H1 (cell line): ENCODE data around the gene FANCL. TPM values are rescaled to one million over a fixed set of nuclear protein-coding genes. Genes with fewer than 3 reads are reported as not detected.
"Not testable (repeated sequence)": the region's sequence is repeated elsewhere in the genome, so short reads cannot be mapped to it uniquely, and the experiment has no call there.

Experiments
- CTCF ChIA-PET: fragments of 300-600 bp; sonication (Branson Sonifier 250); formaldehyde crosslinking; loops from one replicate; lab custom pipeline; 2021; ENCODE audit not compliant: partially characterized antibody; lab: Charles Lee
- POLR2A ChIA-PET: fragments of 300-600 bp; sonication (Branson Sonifier 250); formaldehyde crosslinking; loops from one replicate; lab custom pipeline; 2021; ENCODE audit warnings: inconsistent platforms; ENCODE audit not compliant: partially characterized antibody; lab: Charles Lee
- DNase-seq, 2 experiments: peaks; one replicate each; pipeline versions ENCODE4 v3.0.0 to v3.0.0-alpha.2; 2010 to 2022; ENCODE audit warnings: low spot score in 2 of 2, low read depth in 1 of 2, mixed read lengths in 1 of 2
- FAIRE-seq: peaks from 2 replicates; lab custom pipeline; 2011; peaks lifted over from hg19 to GRCh38; lab: Jason Lieb, UNC
- H2AFZ ChIP-seq: 2 replicates; pipeline ENCODE4 v1.8.1; 2012; ENCODE audit warnings: low read length, inconsistent platforms
- H2AK5ac ChIP-seq: 2 replicates; pipeline ENCODE4 v1.6.1; 2013; ENCODE audit warnings: low read depth, low read length
- H2BK120ac ChIP-seq: replicated peaks from 2 replicates; pipeline ENCODE3; 2013; ENCODE audit warnings: low read depth, low read length, inconsistent platforms
- H2BK12ac ChIP-seq: 2 replicates; pipeline ENCODE4 v1.6.1; 2013; ENCODE audit warnings: low read depth, low read length
- H2BK15ac ChIP-seq: 2 replicates; pipeline ENCODE4 v1.6.1; 2013; ENCODE audit warnings: low read length
- H2BK20ac ChIP-seq: 2 replicates; pipeline ENCODE4 v1.6.1; 2013; ENCODE audit warnings: low read length
- H2BK5ac ChIP-seq: 2 replicates; pipeline ENCODE4 v1.6.1; 2013; ENCODE audit warnings: low read depth, low read length
- H3K14ac ChIP-seq: 2 replicates; pipeline ENCODE4 v1.6.1; 2013; ENCODE audit warnings: inconsistent platforms; ENCODE audit not compliant: insufficient read length
- H3K18ac ChIP-seq: 2 replicates; pipeline ENCODE4 v1.6.1; 2013; ENCODE audit warnings: low read length; ENCODE audit errors: extremely low read depth
- H3K23ac ChIP-seq: 2 replicates; pipeline ENCODE4 v1.6.1; 2013; ENCODE audit warnings: inconsistent platforms; ENCODE audit not compliant: insufficient read length
- H3K23me2 ChIP-seq: 2 replicates; pipeline ENCODE4 v1.6.1; 2013; ENCODE audit warnings: low read depth, low read length
- H3K27ac ChIP-seq: 2 replicates; pipeline ENCODE4 v1.6.1; 2011; ENCODE audit warnings: low read depth, low read length, inconsistent platforms
- H3K27me3 ChIP-seq, 4 experiments: replicated peaks in 1 of 4; 1 replicate in 1 of 4; 2 replicates in 3 of 4; pipeline versions ENCODE4 v1.6.1 to v1.8.1; 2011 to 2013; ENCODE audit warnings: low read length in 3 of 4, mild to moderate bottlenecking in 3 of 4, inconsistent platforms in 2 of 4, mixed read lengths in 2 of 4, moderate library complexity in 1 of 4; ENCODE audit not compliant: control insufficient read depth in 3 of 4, insufficient read depth in 3 of 4; ENCODE audit errors: extremely low read depth in 1 of 4
- H3K36me3 ChIP-seq, 4 experiments: 2 replicates each; pipeline versions ENCODE4 v1.6.1 to v1.8.1; 2011 to 2013; ENCODE audit warnings: mild to moderate bottlenecking in 4 of 4, low read length in 3 of 4, moderate library complexity in 2 of 4, control low read depth in 1 of 4, inconsistent platforms in 1 of 4; ENCODE audit not compliant: insufficient read depth in 4 of 4, control insufficient read depth in 2 of 4
- H3K4ac ChIP-seq: replicated peaks from 2 replicates; pipeline ENCODE3; 2013; ENCODE audit warnings: low read length, low read depth, mixed read lengths, inconsistent platforms; ENCODE audit not compliant: insufficient read length
- H3K4me1 ChIP-seq, 4 experiments: replicated peaks in 1 of 4; 1 replicate in 1 of 4; 2 replicates in 3 of 4; pipeline versions ENCODE4 v1.6.1 to v1.8.1; 2011 to 2013; ENCODE audit warnings: low read length in 3 of 4, inconsistent platforms in 2 of 4, mixed read lengths in 1 of 4; ENCODE audit not compliant: insufficient read depth in 4 of 4, control insufficient read depth in 3 of 4
- H3K4me2 ChIP-seq, 2 experiments: 2 replicates each; pipeline versions ENCODE4 v1.6.1 to v1.8.1; 2011 to 2013; ENCODE audit warnings: low read depth in 2 of 2, low read length in 2 of 2, control low read depth in 1 of 2, inconsistent platforms in 1 of 2, mild to moderate bottlenecking in 1 of 2; ENCODE audit not compliant: insufficient read depth in 1 of 2
- H3K4me3 ChIP-seq, 4 experiments: fragments of 200-600, 300-600 bp in 1 of 4; sonication (generic), shearing (Covaris generic), sonication (Bioruptor Twin) in 1 of 4; 2 replicates each; pipeline versions ENCODE4 v1.5.1 to v1.8.1; 2011 to 2016; ENCODE audit warnings: low read length in 4 of 4, low read depth in 3 of 4, control low read depth in 2 of 4, inconsistent platforms in 2 of 4, mild to moderate bottlenecking in 2 of 4, mixed read lengths in 1 of 4, moderate library complexity in 1 of 4; ENCODE audit not compliant: insufficient read depth in 2 of 4; ENCODE audit errors: extremely low read depth in 1 of 4
- H3K56ac ChIP-seq: replicated peaks from 2 replicates; pipeline ENCODE3; 2013; ENCODE audit warnings: low read depth, mild to moderate bottlenecking, mixed read lengths, low read length, inconsistent platforms; ENCODE audit not compliant: insufficient read length
- H3K79me1 ChIP-seq: 2 replicates; pipeline ENCODE4 v1.6.1; 2013; ENCODE audit warnings: low read depth, low read length, control low read depth
- H3K79me2 ChIP-seq, 2 experiments: 2 replicates each; pipeline versions ENCODE4 v1.6.1 to v1.8.1; 2012 to 2013; ENCODE audit warnings: low read length in 2 of 2, mild to moderate bottlenecking in 2 of 2, inconsistent platforms in 1 of 2; ENCODE audit not compliant: insufficient read depth in 2 of 2, control insufficient read depth in 1 of 2
- H3K9ac ChIP-seq, 4 experiments: replicated peaks in 1 of 4; 1 replicate in 1 of 4; 2 replicates in 3 of 4; pipeline versions ENCODE4 v1.6.1 to v1.8.1; 2011 to 2013; ENCODE audit warnings: low read depth in 3 of 4, low read length in 3 of 4, control low read depth in 2 of 4, mild to moderate bottlenecking in 2 of 4, moderate library complexity in 2 of 4, inconsistent platforms in 1 of 4; ENCODE audit errors: extremely low read depth in 1 of 4
- H3K9me3 ChIP-seq, 2 experiments: 2 replicates each; pipeline versions ENCODE4 v1.6.1 to v1.8.1; 2012 to 2013; ENCODE audit warnings: mild to moderate bottlenecking in 2 of 2, moderate library complexity in 2 of 2, control low read depth in 1 of 2, inconsistent platforms in 1 of 2, low read depth in 1 of 2, low read length in 1 of 2, mixed read lengths in 1 of 2; ENCODE audit not compliant: insufficient read depth in 2 of 2
- H4K20me1 ChIP-seq, 2 experiments: replicated peaks in 1 of 2; 2 replicates each; pipeline versions ENCODE3 to v1.8.1; 2011 to 2013; ENCODE audit warnings: inconsistent platforms in 2 of 2, low read length in 2 of 2, mild to moderate bottlenecking in 1 of 2; ENCODE audit not compliant: insufficient read depth in 2 of 2, control insufficient read depth in 1 of 2
- H4K5ac ChIP-seq: 2 replicates; pipeline ENCODE4 v1.6.1; 2013; ENCODE audit warnings: low read length, low read depth, mixed read lengths, inconsistent platforms; ENCODE audit not compliant: insufficient read length
- H4K8ac ChIP-seq: 2 replicates; pipeline ENCODE4 v1.8.0; 2013; ENCODE audit warnings: mild to moderate bottlenecking, moderate library complexity, low read length, inconsistent platforms; ENCODE audit not compliant: insufficient read depth; ENCODE audit errors: extremely low read depth
- H4K91ac ChIP-seq: replicated peaks from 2 replicates; pipeline ENCODE3; 2013; ENCODE audit warnings: low read length, mixed read lengths, inconsistent platforms; ENCODE audit not compliant: insufficient read length
- WGBS, 2 experiments: shearing (Covaris generic) in 1 of 2; methylation state at CpG; one replicate each; pipeline versions ENCODE4 v1.1.6 to v1.1.7; 2013 to 2015; ENCODE audit warnings: low lambda C conversion rate in 2 of 2, mixed read lengths in 2 of 2, inconsistent platforms in 1 of 2, low coverage in 1 of 2, missing lambda C conversion rate in 1 of 2; ENCODE audit not compliant: insufficient replicate concordance in 2 of 2, insufficient coverage in 1 of 2, insufficient read length in 1 of 2; ENCODE audit errors: extremely low coverage in 1 of 2, missing lambda C conversion rate in 1 of 2; 5-methylcytosine and 5-hydroxymethylcytosine counted together
- polyA plus RNA-seq, 7 experiments: library from polyadenylated mRNA; depleted of rRNA in 3 of 7; stranded (reverse) in 5 of 7; unstranded in 2 of 7; fragments of >200 nt in 5 of 7; fragments of 200-250 nt in 2 of 7; gene quantifications; 1 replicate in 5 of 7; 2 replicates in 1 of 7; 4 replicates in 1 of 7; pipeline versions ENCODE4 v1.2.1 to v1.2.3, GENCODE V29; 2011 to 2013; ENCODE audit warnings: missing spikeins in 2 of 7, mixed read lengths in 2 of 7
- total RNA-seq: library from RNA; stranded (reverse); fragmentation: NEBNext Ultra II Directional; extraction: Animal tissue kit (Norgen Biotek cat#: 25700); gene quantifications from 2 replicates; pipeline ENCODE4 v1.2.1, GENCODE V29; 2021

The FANCL gene
- total and polyA plus RNA-seq, 2 of the 8 experiments (the other 6 are each of a cell fraction or from before 2014, with no cell fraction given), result 38.7 to 55.9 TPM

- FAIRE-seq, H3K79me1 ChIP-seq, H2AFZ ChIP-seq, H2BK12ac ChIP-seq, H3K23ac ChIP-seq, H2AK5ac ChIP-seq, H3K27me3 ChIP-seq, H3K4me3 ChIP-seq, H3K14ac ChIP-seq, H2BK5ac ChIP-seq, H3K23me2 ChIP-seq, H3K36me3 ChIP-seq, H4K20me1 ChIP-seq, H2BK15ac ChIP-seq, H3K4ac ChIP-seq, H3K4me2 ChIP-seq, POLR2A ChIA-PET, H4K91ac ChIP-seq, DNase-seq, H3K18ac ChIP-seq, H2BK120ac ChIP-seq, H3K79me2 ChIP-seq, H3K27ac ChIP-seq, H2BK20ac ChIP-seq, CTCF ChIA-PET, H4K5ac ChIP-seq, H3K9me3 ChIP-seq, H4K8ac ChIP-seq, H3K56ac ChIP-seq, H3K4me1 ChIP-seq: not testable (repeated sequence)
- WGBS, 2 experiments, result 93% methylated on average over 3 of the region's 3 CpGs; no CpG with 5 or more reads in 1 of the 2 experiments
- H3K9ac ChIP-seq, result peak overlapping the region in 1 of 4 experiments; percentile 34; a peak in 1 of 7 replicates
These were observed 34.0 kb upstream of the FANCL start for GRCh38 chr2:58275144-58275543.
